ENCODE measurements around the gene RAB44.

RAB44 gene

GRCh38 chr6:36717231-36717825 is 19.7 kb downstream of the RAB44 start:
- H2BK5ac ChIP-seq (ENCODE audit: low read depth, low read length, poor library complexity, severe bottlenecking): no peak overlapping the region
- no peaks in the 10 kb centered on the region for H3K36me3 ChIP-seq (ENCODE audit: control insufficient read depth in 1 of 2, insufficient read depth in 2 of 2, low read depth in 1 of 2, low read length in 2 of 2)
- H2AFZ ChIP-seq (ENCODE audit: low read depth, low read length): no peak overlapping the region
- H3K4me2 ChIP-seq (ENCODE audit: low read length, poor library complexity, severe bottlenecking): no peak overlapping the region
- 69% methylated on average over 13 of the region's 13 CpGs for WGBS
- H4K91ac ChIP-seq (ENCODE audit: low read length): no peak overlapping the region
- no peak overlapping the region for H3K4me3 ChIP-seq (ENCODE audit: insufficient read depth in 1 of 2, low read depth in 1 of 2, low read length in 2 of 2)
- no peak overlapping the region for H3K14ac ChIP-seq (ENCODE audit: low read length in 2 of 2)
- H3K4ac ChIP-seq (ENCODE audit: low read depth in 1 of 2, low read length in 2 of 2): no peak overlapping the region
- no peak for DNase-seq
- no peak overlapping the region for H3K27ac ChIP-seq (ENCODE audit: low read length, poor library complexity, severe bottlenecking)
- no peak overlapping the region for H3K9ac ChIP-seq (ENCODE audit: low read length)
- no peaks in the 10 kb centered on the region for H3K9me3 ChIP-seq (ENCODE audit: control insufficient read depth, low read length)
- no peak overlapping the region for H2BK120ac ChIP-seq (ENCODE audit: low read depth, low read length)
- H3K23ac ChIP-seq (ENCODE audit: low read length in 2 of 2): no peak overlapping the region
- H3K4me1 ChIP-seq (ENCODE audit: control insufficient read depth, insufficient read depth, low read depth, low read length): peaks cover 16% of the 10 kb centered on the region
- H2BK12ac ChIP-seq (ENCODE audit: low read length in 2 of 2): no peak overlapping the region
- no peak overlapping the region for H2AK5ac ChIP-seq (ENCODE audit: low read length, severe bottlenecking)
- H3K27me3 ChIP-seq (ENCODE audit: control insufficient read depth in 1 of 2, insufficient read depth in 1 of 2, low read length in 2 of 2): peaks cover 28 to 32% of the 10 kb centered on the region in 2 experiments
- H4K8ac ChIP-seq (ENCODE audit: low read length): peak overlapping the region; percentile 32
- H3K79me1 ChIP-seq (replicated peaks; ENCODE audit: low read length, poor library complexity, severe bottlenecking): no peaks in the 10 kb centered on the region
- no peak overlapping the region for H2BK15ac ChIP-seq (ENCODE audit: low read depth, poor library complexity, severe bottlenecking)
- H3K18ac ChIP-seq (ENCODE audit: low read depth in 1 of 2, low read length in 2 of 2): no peak overlapping the region

GRCh38 chr6:36717871-36718540 is 20.4 kb downstream of the RAB44 start:
- Histone ChIP-seq H3K4me1 (ENCODE audit: control insufficient read depth, insufficient read depth, low read depth, low read length) (peaks cover 16% of the 10 kb centered on the region), H4K8ac (ENCODE audit: low read length) (no peak overlapping the region), H4K91ac (ENCODE audit: low read length) (no peak overlapping the region), H2BK120ac (ENCODE audit: low read depth, low read length) (no peak overlapping the region), H3K27ac (ENCODE audit: low read length, poor library complexity, severe bottlenecking) (no peak overlapping the region), H3K4me3 (ENCODE audit: insufficient read depth in 1 of 2, low read depth in 1 of 2, low read length in 2 of 2) (no peak overlapping the region), H2AFZ (ENCODE audit: low read depth, low read length) (no peak overlapping the region), H3K4me2 (ENCODE audit: low read length, poor library complexity, severe bottlenecking) (no peak overlapping the region), H3K36me3 (ENCODE audit: control insufficient read depth in 1 of 2, insufficient read depth in 2 of 2, low read depth in 1 of 2, low read length in 2 of 2) (no peaks in the 10 kb centered on the region), H3K4ac (ENCODE audit: low read depth in 1 of 2, low read length in 2 of 2) (no peak overlapping the region), H3K23ac (ENCODE audit: low read length in 2 of 2) (no peak overlapping the region), H3K14ac (ENCODE audit: low read length in 2 of 2) (peak overlapping the region in 1 of 2 experiments; percentile 35), H3K79me1 (replicated peaks; ENCODE audit: low read length, poor library complexity, severe bottlenecking) (no peaks in the 10 kb centered on the region), H2BK12ac (ENCODE audit: low read length in 2 of 2) (no peak overlapping the region), H3K27me3 (ENCODE audit: control insufficient read depth in 1 of 2, insufficient read depth in 1 of 2, low read length in 2 of 2) (peaks cover 28 to 32% of the 10 kb centered on the region in 2 experiments), H3K9ac (ENCODE audit: low read length) (no peak overlapping the region), H2BK5ac (ENCODE audit: low read depth, low read length, poor library complexity, severe bottlenecking) (no peak overlapping the region), H2AK5ac (ENCODE audit: low read length, severe bottlenecking) (no peak overlapping the region), H3K18ac (ENCODE audit: low read depth in 1 of 2, low read length in 2 of 2) (no peak overlapping the region), H3K9me3 (ENCODE audit: control insufficient read depth, low read length) (no peaks in the 10 kb centered on the region), H2BK15ac (ENCODE audit: low read depth, poor library complexity, severe bottlenecking) (no peak overlapping the region)
- 72% methylated on average over 12 of the region's 12 CpGs for WGBS
- no peak for DNase-seq

- H3K36me3 ChIP-seq (ENCODE audit: control insufficient read depth in 1 of 2, insufficient read depth in 2 of 2, low read depth in 1 of 2, low read length in 2 of 2): no peaks in the 10 kb centered on the region
- H3K18ac ChIP-seq (ENCODE audit: low read depth in 1 of 2, low read length in 2 of 2): no peak overlapping the region
- no peak overlapping the region for H4K91ac ChIP-seq (ENCODE audit: low read length)
- H3K4ac ChIP-seq (ENCODE audit: low read depth in 1 of 2, low read length in 2 of 2): no peak overlapping the region
- no peak overlapping the region for H2AFZ ChIP-seq (ENCODE audit: low read depth, low read length)
- H2BK15ac ChIP-seq (ENCODE audit: low read depth, poor library complexity, severe bottlenecking): no peak overlapping the region
- H3K9ac ChIP-seq (ENCODE audit: low read length): no peak overlapping the region
- no peak overlapping the region for H2BK120ac ChIP-seq (ENCODE audit: low read depth, low read length)
- H2BK12ac ChIP-seq (ENCODE audit: low read length in 2 of 2): no peak overlapping the region
- H3K14ac ChIP-seq (ENCODE audit: low read length in 2 of 2): no peak overlapping the region
- DNase-seq: no peak
- no peak overlapping the region for H3K4me3 ChIP-seq (ENCODE audit: insufficient read depth in 1 of 2, low read depth in 1 of 2, low read length in 2 of 2)
- H2BK5ac ChIP-seq (ENCODE audit: low read depth, low read length, poor library complexity, severe bottlenecking): no peak overlapping the region
- no peak overlapping the region for H4K8ac ChIP-seq (ENCODE audit: low read length)
- H3K9me3 ChIP-seq (ENCODE audit: control insufficient read depth, low read length): no peaks in the 10 kb centered on the region
- H3K4me2 ChIP-seq (ENCODE audit: low read length, poor library complexity, severe bottlenecking): no peak overlapping the region
- no peak overlapping the region for H3K23ac ChIP-seq (ENCODE audit: low read length in 2 of 2)
- H3K27ac ChIP-seq (ENCODE audit: low read length, poor library complexity, severe bottlenecking): no peak overlapping the region
- H3K27me3 ChIP-seq (ENCODE audit: control insufficient read depth in 1 of 2, insufficient read depth in 1 of 2, low read length in 2 of 2): peaks cover 26 to 32% of the 10 kb centered on the region in 2 experiments
- WGBS: 63% methylated on average over 3 of the region's 5 CpGs
- H2AK5ac ChIP-seq (ENCODE audit: low read length, severe bottlenecking): no peak overlapping the region
- peaks cover 16% of the 10 kb centered on the region for H3K4me1 ChIP-seq (ENCODE audit: control insufficient read depth, insufficient read depth, low read depth, low read length)
- H3K79me1 ChIP-seq (replicated peaks; ENCODE audit: low read length, poor library complexity, severe bottlenecking): no peaks in the 10 kb centered on the region
Measured at GRCh38 chr6:36718560-36718959, 20.9 kb downstream of the RAB44 start.

- no peak overlapping the region for H2BK15ac ChIP-seq (ENCODE audit: low read depth, poor library complexity, severe bottlenecking)
- H3K23ac ChIP-seq (ENCODE audit: low read length in 2 of 2): no peak overlapping the region
- no peak overlapping the region for H3K9ac ChIP-seq (ENCODE audit: low read length)
- 84% methylated on average over 7 of the region's 7 CpGs for WGBS
- no peak overlapping the region for H2BK12ac ChIP-seq (ENCODE audit: low read length in 2 of 2)
- H2AK5ac ChIP-seq (ENCODE audit: low read length, severe bottlenecking): no peak overlapping the region
- no peak overlapping the region for H2AFZ ChIP-seq (ENCODE audit: low read depth, low read length)
- peaks cover 21 to 32% of the 10 kb centered on the region in 2 experiments for H3K27me3 ChIP-seq (ENCODE audit: control insufficient read depth in 1 of 2, insufficient read depth in 1 of 2, low read length in 2 of 2)
- H3K4me3 ChIP-seq (ENCODE audit: insufficient read depth in 1 of 2, low read depth in 1 of 2, low read length in 2 of 2): no peak overlapping the region
- H3K27ac ChIP-seq (ENCODE audit: low read length, poor library complexity, severe bottlenecking): no peak overlapping the region
- H3K36me3 ChIP-seq (ENCODE audit: control insufficient read depth in 1 of 2, insufficient read depth in 2 of 2, low read depth in 1 of 2, low read length in 2 of 2): no peaks in the 10 kb centered on the region
- no peak overlapping the region for H2BK120ac ChIP-seq (ENCODE audit: low read depth, low read length)
- H3K4me2 ChIP-seq (ENCODE audit: low read length, poor library complexity, severe bottlenecking): no peak overlapping the region
- no peak for DNase-seq
- H4K8ac ChIP-seq (ENCODE audit: low read length): no peak overlapping the region
- no peak overlapping the region for H4K91ac ChIP-seq (ENCODE audit: low read length)
- H3K4me1 ChIP-seq (ENCODE audit: control insufficient read depth, insufficient read depth, low read depth, low read length): peaks cover 14% of the 10 kb centered on the region
- no peak overlapping the region for H3K4ac ChIP-seq (ENCODE audit: low read depth in 1 of 2, low read length in 2 of 2)
- H2BK5ac ChIP-seq (ENCODE audit: low read depth, low read length, poor library complexity, severe bottlenecking): no peak overlapping the region
- H3K18ac ChIP-seq (ENCODE audit: low read depth in 1 of 2, low read length in 2 of 2): no peak overlapping the region
- H3K9me3 ChIP-seq (ENCODE audit: control insufficient read depth, low read length): no peaks in the 10 kb centered on the region
- no peak overlapping the region for H3K14ac ChIP-seq (ENCODE audit: low read length in 2 of 2)
- no peaks in the 10 kb centered on the region for H3K79me1 ChIP-seq (replicated peaks; ENCODE audit: low read length, poor library complexity, severe bottlenecking)
Measured at GRCh38 chr6:36719126-36719525, 21.5 kb downstream of the RAB44 start.

All from mesenchymal stem cell (in vitro differentiated cells and primary cell).